K562 (cell line): ENCODE results near the gene ANO4. TPM values are rescaled to one million over a fixed set of nuclear protein-coding genes. Genes with fewer than 3 reads are reported as not detected.

Experiments used
- ATAC-seq: fragments of 200-7000 bp; cut with Tn5 transposase; 3 replicates; pipeline ENCODE4 v1.9.1; 2020; ENCODE audit warnings: moderate library complexity
- BruUV-seq: library from RNA; stranded (reverse); fragments of 400-500 nt; replicated peaks from 2 replicates; lab custom pipeline; 2021; lab: Mats Ljungman, UMichigan
- CTCF ChIA-PET: fragments of 300-600 bp; formaldehyde crosslinking; extraction: SDS; loops from one replicate; lab custom pipeline; 2021; ENCODE audit warnings: low intra/inter-chr PET ratio; lab: Yijun Ruan, JAX
- POLR2A ChIA-PET: fragments of 300-600, 350-650 bp; sonication (Branson Sonifier 250); formaldehyde crosslinking; extraction: SDS; loops from one replicate; lab custom pipeline; 2021; ENCODE audit warnings: antibody characterized with exemption, inconsistent platforms; lab: Yijun Ruan, JAX
- DNase-seq, 4 experiments: peaks; one replicate each; pipeline versions ENCODE4 v3.0.0 to v3.0.0-alpha.2; 2011 to 2018; ENCODE audit warnings: low spot score in 3 of 4, mixed read lengths in 3 of 4; ENCODE audit errors: extremely low read depth in 1 of 4
- FAIRE-seq: peaks from 2 replicates; lab custom pipeline; 2011; peaks lifted over from hg19 to GRCh38; lab: Jason Lieb, UNC
- H2AFZ ChIP-seq: 2 replicates; pipeline ENCODE4 v1.6.0; 2011; ENCODE audit warnings: low read depth, low read length, control low read depth, inconsistent platforms
- H3K27ac ChIP-seq: fragments of 200-600 bp; 3 replicates; pipeline ENCODE4 v1.8.0; 2011; ENCODE audit warnings: low read depth, mild to moderate bottlenecking, control low read depth, inconsistent platforms, low read length, moderate library complexity, mixed read lengths; ENCODE audit errors: extremely low read depth
- H3K27me3 ChIP-seq, 2 experiments: fragments of 300-600 bp in 1 of 2; 2 replicates in 1 of 2; 3 replicates in 1 of 2; pipeline versions ENCODE4 v1.6.0 to v1.8.0; 2011; ENCODE audit warnings: inconsistent platforms in 2 of 2, low read length in 2 of 2, mild to moderate bottlenecking in 1 of 2, mixed read lengths in 1 of 2, moderate library complexity in 1 of 2; ENCODE audit not compliant: control insufficient read depth in 2 of 2, insufficient read depth in 2 of 2
- H3K36me3 ChIP-seq: fragments of 300-600 bp; 3 replicates; pipeline ENCODE4 v1.8.0; 2011; ENCODE audit warnings: mild to moderate bottlenecking, low read length, inconsistent platforms; ENCODE audit not compliant: control insufficient read depth, insufficient read depth
- H3K4me1 ChIP-seq, 2 experiments: fragments of 200-600 bp in 1 of 2; replicated peaks in 1 of 2; 2 replicates in 1 of 2; 3 replicates in 1 of 2; pipeline versions ENCODE4 v1.5.1 to v1.8.0; 2011; ENCODE audit warnings: inconsistent platforms in 2 of 2, low read length in 2 of 2, mild to moderate bottlenecking in 1 of 2, mixed read lengths in 1 of 2, moderate library complexity in 1 of 2; ENCODE audit not compliant: control insufficient read depth in 2 of 2, insufficient read depth in 2 of 2
- H3K4me2 ChIP-seq: 2 replicates; pipeline ENCODE4 v1.6.1; 2011; ENCODE audit warnings: low read length, control low read depth, inconsistent platforms, mixed read lengths; ENCODE audit not compliant: insufficient read depth
- H3K4me3 ChIP-seq: fragments of 200-600 bp; sonication (generic), shearing (Covaris generic); 2 replicates; pipeline ENCODE4 v1.5.1; 2016; ENCODE audit warnings: control low read depth, inconsistent platforms
- H3K79me2 ChIP-seq: fragments of 200-600 bp; 3 replicates; pipeline ENCODE4 v1.8.0; 2011; ENCODE audit warnings: low read length, inconsistent platforms; ENCODE audit not compliant: control insufficient read depth, insufficient read depth
- H3K9ac ChIP-seq, 2 experiments: 2 replicates each; pipeline versions ENCODE4 v1.6.0 to v1.6.1; 2011; ENCODE audit warnings: low read depth in 2 of 2, low read length in 2 of 2, control low read depth in 1 of 2, inconsistent platforms in 1 of 2, mild to moderate bottlenecking in 1 of 2, mixed read lengths in 1 of 2; ENCODE audit not compliant: insufficient read depth in 1 of 2
- H3K9me1 ChIP-seq: one replicate; pipeline ENCODE4 v1.6.0; 2011; ENCODE audit warnings: inconsistent platforms, mild to moderate bottlenecking, low read length, moderate library complexity; ENCODE audit not compliant: control insufficient read depth, insufficient read depth
- H3K9me3 ChIP-seq: replicated peaks from 2 replicates; pipeline ENCODE4 v1.5.1; 2011; ENCODE audit warnings: low read depth, low read length, inconsistent platforms; ENCODE audit not compliant: control insufficient read depth, insufficient read depth
- H4K20me1 ChIP-seq: replicated peaks from 2 replicates; pipeline ENCODE4 v1.6.1; 2011; ENCODE audit warnings: low read length, inconsistent platforms, mixed read lengths; ENCODE audit not compliant: control insufficient read depth, insufficient read depth
- CAMTA2 ChIP-seq: fragments of 250-450 bp; sonication (Bioruptor Pico); conservative IDR thresholded peaks from 2 replicates; pipeline ENCODE4 v1.5.1; 2022
- MAFG ChIP-seq: fragments of 450-650 bp; conservative IDR thresholded peaks from 2 replicates; pipeline ENCODE4 v1.6.1; 2016; ENCODE audit warnings: missing genetic modification characterization, missing compliant biosample characterization
- TGIF2 ChIP-seq: sonication (generic); formaldehyde crosslinking; IDR thresholded peaks from 2 replicates; pipeline ENCODE4 v1.8.1; 2022; ENCODE audit warnings: mild to moderate bottlenecking, missing genetic modification reagents, moderate library complexity
- XRCC4 ChIP-seq: IDR thresholded peaks from one replicate; pipeline ENCODE4 v1.6.1; 2011; ENCODE audit not compliant: insufficient read depth, insufficient read length; ENCODE audit errors: extremely low read depth
- ZNF316 ChIP-seq: fragments of 450-650 bp; IDR thresholded peaks from 2 replicates; pipeline ENCODE4 v1.6.1; 2016
- WGBS: fragments of 100-300 bp; shearing (Covaris generic); methylation state at CpG from one replicate; pipeline ENCODE4 v1.1.6; 2016; ENCODE audit warnings: low coverage, mixed read lengths; ENCODE audit not compliant: insufficient coverage; ENCODE audit errors: missing lambda C conversion rate; 5-methylcytosine and 5-hydroxymethylcytosine counted together
- in situ Hi-C: fragments of 300-500 bp; cut with MboI; formaldehyde crosslinking; loops from 4 replicates; pipeline ENCODE4 v1.15.0; 2018; ENCODE audit warnings: inconsistent platforms, mixed read lengths
- intact Hi-C: fragments of 100-400 bp; cut with micrococcal nuclease; formaldehyde crosslinking; loops from 2 replicates; pipeline ENCODE4 v1.14.2; 2022
- polyA plus RNA-seq, 8 experiments: library from polyadenylated mRNA; depleted of rRNA in 4 of 8; stranded (reverse) in 5 of 8; unstranded in 3 of 8; fragments of >200 nt; fragmentation: Nextera tagmentation in 2 of 8; fragmentation: Illumina TruSeq in 1 of 8; extraction: Ambion mirVana in 2 of 8; extraction: Trizol in 1 of 8; gene quantifications; 2 replicates each; pipeline versions ENCODE4 v1.2.1 to v1.2.3, GENCODE V29; 2011 to 2014; ENCODE audit warnings: inconsistent platforms in 1 of 8, missing spikeins in 1 of 8
- total RNA-seq, 7 experiments: library from RNA; depleted of rRNA in 6 of 7; stranded (reverse); fragments of >200 nt in 6 of 7; fragmentation: Illumina TruSeq in 2 of 7; extraction: Trizol in 2 of 7; gene quantifications; 2 replicates each; pipeline versions ENCODE4 v1.2.1 to v1.2.3, GENCODE V29; 2011 to 2021; ENCODE audit warnings: low replicate concordance in 1 of 7
- TF ChIP-seq, protein P1 (sequence below): fragments of 450-650 bp; formaldehyde crosslinking; IDR thresholded peaks from 2 replicates; pipeline ENCODE4 v1.4.0; 2022; ENCODE audit warnings: mild to moderate bottlenecking, moderate library complexity

The ANO4 gene
- total and polyA plus RNA-seq, 9 of the 15 experiments (the other 6 are each of a cell fraction or from before 2014, with no cell fraction given) = not detected

DNA sequence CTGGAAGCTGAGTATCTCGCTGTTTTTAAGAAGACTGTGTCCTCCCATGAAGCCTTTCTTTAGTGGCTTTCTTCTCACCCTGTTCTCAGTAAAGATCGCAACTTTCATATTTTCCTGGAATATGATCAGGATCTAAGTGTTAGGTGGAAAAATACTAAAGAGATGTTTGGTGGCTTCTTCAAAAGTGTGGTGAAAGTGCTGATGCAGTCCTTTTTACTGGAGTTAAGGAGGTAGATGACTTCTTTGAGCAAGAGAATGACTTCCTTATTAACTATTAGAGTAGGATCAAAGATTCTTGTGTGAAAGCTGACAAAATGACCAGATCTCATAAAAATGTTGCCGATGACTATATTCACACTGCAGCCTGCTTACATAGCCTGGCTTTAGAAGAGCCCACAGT is 273.8 kb downstream of the ANO4 start:
- H3K9me1 ChIP-seq = no peaks in the 10 kb centered on the region
- POLR2A ChIA-PET = no interaction called here
- no peaks in the 10 kb centered on the region for H3K79me2 ChIP-seq
- ATAC-seq = no peak
- H3K4me3 ChIP-seq = no peak overlapping the region
- H3K27me3 ChIP-seq = no peaks in the 10 kb centered on the region
- no peaks in the 10 kb centered on the region for H4K20me1 ChIP-seq
- H2AFZ ChIP-seq = no peak overlapping the region
- H3K27ac ChIP-seq = no peak overlapping the region
- no peak overlapping the region for H3K9ac ChIP-seq
- H3K9me3 ChIP-seq = no peaks in the 10 kb centered on the region
- H3K4me1 ChIP-seq = no peaks in the 10 kb centered on the region
- TF ChIP-seq ZNF316 = peak; percentile 22; the same call in 1 of the 2 replicates
- TF ChIP-seq TGIF2 (CRISPR knock-in tag) = no peak
- TF ChIP-seq MAFG (tag) = 0 out of 2 replicates have a peak, but pooled peaks have one; percentile 12
- TF ChIP-seq, all 486 proteins: peak for 2
- no peak overlapping the region for H3K4me2 ChIP-seq
- no peaks in the 10 kb centered on the region for H3K36me3 ChIP-seq
- in situ Hi-C loops (no loop called here), intact Hi-C loops (no loop called here)
- FAIRE-seq (no peak), DNase-seq (no peak)
- WGBS = 2% methylated on average over 3 of the region's 3 CpGs
- CTCF ChIA-PET = no interaction called here
- BruUV-seq = no TSS peak

DNA sequence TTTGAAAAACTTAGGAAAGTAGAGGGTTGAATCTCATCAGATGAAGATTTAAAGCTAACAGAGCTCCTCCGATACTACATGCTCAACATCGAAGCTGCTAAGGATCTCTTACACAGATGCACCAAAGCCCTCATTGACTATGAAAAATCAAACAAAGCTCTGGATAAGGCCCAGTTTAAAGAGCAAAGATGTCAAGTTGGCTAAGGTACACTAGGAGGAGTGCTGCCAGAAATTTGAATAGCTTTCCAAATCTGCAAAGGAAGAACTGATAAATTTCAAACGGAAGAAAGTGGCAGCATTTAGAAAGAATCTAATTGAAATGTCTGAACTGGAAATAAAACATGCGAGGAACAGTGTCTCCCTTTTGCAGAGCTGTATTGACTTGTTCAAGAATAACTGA is 274.3 kb downstream of the ANO4 start:
- POLR2A ChIA-PET = interaction anchor here (0.5 kb wide), 1 partner anchor 159 kb away, joined by 4 read pairs; no protein-coding TSS in a partner anchor
- BruUV-seq = no TSS peak

More for the DNA sequence above, 274.3 kb downstream of the ANO4 start:
- ATAC-seq (no peak), FAIRE-seq (no peak), DNase-seq (no peak)
- Histone ChIP-seq H3K9me1 (no peaks in the 10 kb centered on the region), H3K79me2 (no peaks in the 10 kb centered on the region), H3K4me1 (no peaks in the 10 kb centered on the region), H3K36me3 (no peaks in the 10 kb centered on the region), H3K9ac (no peak overlapping the region), H3K27ac (no peak overlapping the region), H3K4me3 (no peak overlapping the region), H2AFZ (no peak overlapping the region), H3K4me2 (no peak overlapping the region), H3K27me3 (no peaks in the 10 kb centered on the region), H3K9me3 (no peaks in the 10 kb centered on the region), H4K20me1 (no peaks in the 10 kb centered on the region)
- 0% methylated on average over 4 of the region's 4 CpGs for WGBS
- TF ChIP-seq CAMTA2 (no peak), XRCC4 (no peak)
- TF ChIP-seq, protein P1, sequence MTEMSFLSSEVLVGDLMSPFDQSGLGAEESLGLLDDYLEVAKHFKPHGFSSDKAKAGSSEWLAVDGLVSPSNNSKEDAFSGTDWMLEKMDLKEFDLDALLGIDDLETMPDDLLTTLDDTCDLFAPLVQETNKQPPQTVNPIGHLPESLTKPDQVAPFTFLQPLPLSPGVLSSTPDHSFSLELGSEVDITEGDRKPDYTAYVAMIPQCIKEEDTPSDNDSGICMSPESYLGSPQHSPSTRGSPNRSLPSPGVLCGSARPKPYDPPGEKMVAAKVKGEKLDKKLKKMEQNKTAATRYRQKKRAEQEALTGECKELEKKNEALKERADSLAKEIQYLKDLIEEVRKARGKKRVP = no peak
- intact Hi-C loops = no loop called here
- in situ Hi-C loops = no loop called here
- CTCF ChIA-PET = no interaction called here
